GM12878 (cell line): ENCODE data around the gene STMP1.

ENCODE experiments used
- TF ChIP-seq, protein P1 (sequence below): IDR thresholded peaks from 2 replicates; pipeline ENCODE4 v1.6.1; 2011; ENCODE audit warnings: low read depth, mild to moderate bottlenecking, low read length, moderate library complexity, borderline replicate concordance; ENCODE audit errors: extremely low read depth
- TF ChIP-seq, protein P2 (sequence below), 3 experiments: IDR thresholded peaks in 2 of 3; conservative IDR thresholded peaks in 1 of 3; 2 replicates each; pipeline ENCODE4 v1.5.1; 2011; ENCODE audit warnings: low read depth in 3 of 3, low read length in 3 of 3, mild to moderate bottlenecking in 3 of 3, control low read depth in 2 of 3, moderate library complexity in 2 of 3, inconsistent platforms in 1 of 3, mixed read lengths in 1 of 3; ENCODE audit not compliant: control insufficient read depth in 2 of 3, insufficient read depth in 1 of 3; ENCODE audit errors: extremely low read depth in 1 of 3
- TF ChIP-seq, protein P3 (sequence below): fragments of 450-650 bp; IDR thresholded peaks from 2 replicates; pipeline ENCODE4 v1.6.1; 2016; ENCODE audit warnings: mild to moderate bottlenecking

DNA sequence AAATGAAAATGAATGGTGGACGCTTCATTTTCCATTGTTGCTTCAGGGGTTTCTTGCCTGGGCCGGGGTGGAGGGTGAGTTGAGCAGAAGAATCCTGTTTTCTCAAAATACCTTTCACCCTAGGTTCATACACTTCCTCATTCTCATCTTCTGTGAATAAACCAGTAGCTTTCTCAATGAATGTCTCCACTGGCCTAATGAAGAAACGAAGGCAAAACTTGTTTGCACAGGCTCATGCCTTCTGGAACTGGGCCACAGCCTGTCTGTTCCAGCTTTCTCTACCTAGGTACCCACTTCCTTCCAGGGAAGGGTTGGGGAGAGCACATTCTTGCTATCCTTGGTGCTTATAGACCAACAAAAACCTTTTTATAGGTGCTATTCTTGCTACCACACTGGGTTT, 21.3 kb downstream of the STMP1 start:
- TF ChIP-seq, protein P1, sequence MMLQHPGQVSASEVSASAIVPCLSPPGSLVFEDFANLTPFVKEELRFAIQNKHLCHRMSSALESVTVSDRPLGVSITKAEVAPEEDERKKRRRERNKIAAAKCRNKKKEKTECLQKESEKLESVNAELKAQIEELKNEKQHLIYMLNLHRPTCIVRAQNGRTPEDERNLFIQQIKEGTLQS: no peak
- TF ChIP-seq, protein P2, sequence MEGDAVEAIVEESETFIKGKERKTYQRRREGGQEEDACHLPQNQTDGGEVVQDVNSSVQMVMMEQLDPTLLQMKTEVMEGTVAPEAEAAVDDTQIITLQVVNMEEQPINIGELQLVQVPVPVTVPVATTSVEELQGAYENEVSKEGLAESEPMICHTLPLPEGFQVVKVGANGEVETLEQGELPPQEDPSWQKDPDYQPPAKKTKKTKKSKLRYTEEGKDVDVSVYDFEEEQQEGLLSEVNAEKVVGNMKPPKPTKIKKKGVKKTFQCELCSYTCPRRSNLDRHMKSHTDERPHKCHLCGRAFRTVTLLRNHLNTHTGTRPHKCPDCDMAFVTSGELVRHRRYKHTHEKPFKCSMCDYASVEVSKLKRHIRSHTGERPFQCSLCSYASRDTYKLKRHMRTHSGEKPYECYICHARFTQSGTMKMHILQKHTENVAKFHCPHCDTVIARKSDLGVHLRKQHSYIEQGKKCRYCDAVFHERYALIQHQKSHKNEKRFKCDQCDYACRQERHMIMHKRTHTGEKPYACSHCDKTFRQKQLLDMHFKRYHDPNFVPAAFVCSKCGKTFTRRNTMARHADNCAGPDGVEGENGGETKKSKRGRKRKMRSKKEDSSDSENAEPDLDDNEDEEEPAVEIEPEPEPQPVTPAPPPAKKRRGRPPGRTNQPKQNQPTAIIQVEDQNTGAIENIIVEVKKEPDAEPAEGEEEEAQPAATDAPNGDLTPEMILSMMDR (IDR thresholded peaks at IDR 0.05 in 2 of 3, conservative IDR thresholded peaks at IDR 0.05 in 1 of 3; ENCODE audit: control insufficient read depth in 2 of 3, extremely low read depth in 1 of 3, insufficient read depth in 1 of 3, low read depth in 3 of 3, low read length in 3 of 3): no peak
- TF ChIP-seq, protein P3, sequence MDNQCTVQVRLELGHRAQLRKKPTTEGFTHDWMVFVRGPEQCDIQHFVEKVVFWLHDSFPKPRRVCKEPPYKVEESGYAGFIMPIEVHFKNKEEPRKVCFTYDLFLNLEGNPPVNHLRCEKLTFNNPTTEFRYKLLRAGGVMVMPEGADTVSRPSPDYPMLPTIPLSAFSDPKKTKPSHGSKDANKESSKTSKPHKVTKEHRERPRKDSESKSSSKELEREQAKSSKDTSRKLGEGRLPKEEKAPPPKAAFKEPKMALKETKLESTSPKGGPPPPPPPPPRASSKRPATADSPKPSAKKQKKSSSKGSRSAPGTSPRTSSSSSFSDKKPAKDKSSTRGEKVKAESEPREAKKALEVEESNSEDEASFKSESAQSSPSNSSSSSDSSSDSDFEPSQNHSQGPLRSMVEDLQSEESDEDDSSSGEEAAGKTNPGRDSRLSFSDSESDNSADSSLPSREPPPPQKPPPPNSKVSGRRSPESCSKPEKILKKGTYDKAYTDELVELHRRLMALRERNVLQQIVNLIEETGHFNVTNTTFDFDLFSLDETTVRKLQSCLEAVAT: no peak
